Effector memory CD8-positive, alpha-beta T cell (primary cell): Measurements from ENCODE around the gene PROM1.

ENCODE experiments used
- ATAC-seq: fragments of 150-1000 bp; cut with Tn5 transposase; replicated peaks from 2 replicates; pipeline ENCODE4 v1.10.0; 2021; ENCODE audit warnings: mild to moderate bottlenecking, moderate library complexity
- DNase-seq, 3 experiments: peaks; one replicate each; pipeline ENCODE4 v3.0.0; 2021
- H3K27ac Mint-ChIP-seq, 2 donors: one replicate each; pipeline ENCODE4 v1.8.0; 2022; ENCODE audit warnings: mild to moderate bottlenecking in 2 of 2, mixed read lengths in 2 of 2, moderate library complexity in 2 of 2
- H3K27me3 Mint-ChIP-seq, 2 donors: one replicate each; pipeline ENCODE4 v1.8.0; 2022; ENCODE audit warnings: mixed read lengths in 2 of 2
- H3K36me3 Mint-ChIP-seq: one replicate; pipeline ENCODE4 v1.8.0; 2022; ENCODE audit warnings: mild to moderate bottlenecking, moderate library complexity, mixed read lengths; ENCODE audit not compliant: insufficient read depth
- H3K4me1 Mint-ChIP-seq, 2 donors: one replicate each; pipeline ENCODE4 v1.8.0; 2022; ENCODE audit warnings: low read depth in 2 of 2, mixed read lengths in 2 of 2
- H3K4me3 Mint-ChIP-seq, 2 donors: one replicate each; pipeline ENCODE4 v1.8.0; 2022; ENCODE audit warnings: mild to moderate bottlenecking in 2 of 2, mixed read lengths in 2 of 2, moderate library complexity in 2 of 2
- H3K9me3 Mint-ChIP-seq, 2 donors: one replicate each; pipeline ENCODE4 v1.8.0; 2022; ENCODE audit warnings: mixed read lengths in 2 of 2

PROM1 gene

GRCh38 chr4:16067515-16067914, 16.3 kb downstream of the PROM1 start:
- no peak for ATAC-seq
- peaks cover 54 to 55% of the 10 kb centered on the region in 2 donors for H3K27me3 Mint-ChIP-seq
- no peak overlapping the region for H3K4me3 Mint-ChIP-seq
- no peaks in the 10 kb centered on the region for H3K4me1 Mint-ChIP-seq
- no peaks in the 10 kb centered on the region for H3K9me3 Mint-ChIP-seq
- H3K36me3 Mint-ChIP-seq = no peaks in the 10 kb centered on the region
- no peak for DNase-seq
- no peak overlapping the region for H3K27ac Mint-ChIP-seq

GRCh38 chr4:16066586-16067128, 17.2 kb downstream of the PROM1 start:
- DNase-seq = no peak
- Mint-ChIP-seq H3K27ac (no peak overlapping the region), H3K4me1 (no peaks in the 10 kb centered on the region), H3K27me3 (peaks cover 51 to 52% of the 10 kb centered on the region in 2 donors), H3K36me3 (no peaks in the 10 kb centered on the region), H3K4me3 (no peak overlapping the region), H3K9me3 (no peaks in the 10 kb centered on the region)
- no peak for ATAC-seq

- Mint-ChIP-seq H3K9me3 (no peaks in the 10 kb centered on the region), H3K4me1 (no peaks in the 10 kb centered on the region), H3K27me3 (peaks cover 40 to 48% of the 10 kb centered on the region in 2 donors), H3K27ac (no peak overlapping the region), H3K36me3 (no peaks in the 10 kb centered on the region), H3K4me3 (no peak overlapping the region)
- no peak for ATAC-seq
- DNase-seq = no peak
Measured at GRCh38 chr4:16065066-16065465, 18.8 kb downstream of the PROM1 start.

GRCh38 chr4:16062601-16063000, 21.2 kb downstream of the PROM1 start:
- Mint-ChIP-seq H3K9me3 (no peaks in the 10 kb centered on the region), H3K27ac (no peak overlapping the region), H3K27me3 (peaks cover 32 to 45% of the 10 kb centered on the region in 2 donors), H3K36me3 (no peaks in the 10 kb centered on the region), H3K4me1 (no peaks in the 10 kb centered on the region), H3K4me3 (no peak overlapping the region)
- no peak for DNase-seq
- ATAC-seq = no peak

GRCh38 chr4:16056681-16057385, 27.0 kb downstream of the PROM1 start:
- no peaks in the 10 kb centered on the region for H3K4me1 Mint-ChIP-seq
- no peak overlapping the region for H3K27ac Mint-ChIP-seq
- ATAC-seq (no peak), DNase-seq (no peak)
- H3K36me3 Mint-ChIP-seq = no peaks in the 10 kb centered on the region
- peaks cover 57 to 69% of the 10 kb centered on the region in 2 donors for H3K27me3 Mint-ChIP-seq
- H3K9me3 Mint-ChIP-seq = no peaks in the 10 kb centered on the region
- no peak overlapping the region for H3K4me3 Mint-ChIP-seq

GRCh38 chr4:16055873-16056272, 27.9 kb downstream of the PROM1 start:
- Mint-ChIP-seq H3K4me3 (no peak overlapping the region), H3K27me3 (peaks cover 60 to 64% of the 10 kb centered on the region in 2 donors)

GRCh38 chr4:16055471-16055870, 28.4 kb downstream of the PROM1 start:
- no peaks in the 10 kb centered on the region for H3K9me3 Mint-ChIP-seq
- H3K4me1 Mint-ChIP-seq = no peaks in the 10 kb centered on the region
- peaks cover 60 to 66% of the 10 kb centered on the region in 2 donors for H3K27me3 Mint-ChIP-seq
- no peak overlapping the region for H3K4me3 Mint-ChIP-seq
- no peak overlapping the region for H3K27ac Mint-ChIP-seq
- ATAC-seq (no peak), DNase-seq (no peak)
- no peaks in the 10 kb centered on the region for H3K36me3 Mint-ChIP-seq

More at GRCh38 chr4:16055873-16056272, 27.9 kb downstream of the PROM1 start:
- ATAC-seq (no peak), DNase-seq (no peak)
- Mint-ChIP-seq H3K4me1 (no peaks in the 10 kb centered on the region), H3K27ac (no peak overlapping the region), H3K36me3 (no peaks in the 10 kb centered on the region), H3K9me3 (no peaks in the 10 kb centered on the region)

- ATAC-seq (no peak), DNase-seq (no peak)
- no peak overlapping the region for H3K4me3 Mint-ChIP-seq
- H3K27ac Mint-ChIP-seq = no peak overlapping the region
- H3K4me1 Mint-ChIP-seq = no peaks in the 10 kb centered on the region
- H3K27me3 Mint-ChIP-seq = peaks cover 55 to 60% of the 10 kb centered on the region in 2 donors
- H3K9me3 Mint-ChIP-seq = no peaks in the 10 kb centered on the region
- no peaks in the 10 kb centered on the region for H3K36me3 Mint-ChIP-seq
Measured at GRCh38 chr4:16052939-16053338, 30.9 kb downstream of the PROM1 start.

- no peak overlapping the region for H3K27ac Mint-ChIP-seq
- no peaks in the 10 kb centered on the region for H3K9me3 Mint-ChIP-seq
- H3K4me3 Mint-ChIP-seq = no peak overlapping the region
- H3K27me3 Mint-ChIP-seq = peaks cover 46 to 58% of the 10 kb centered on the region in 2 donors
- ATAC-seq = no peak
- no peak for DNase-seq
- no peaks in the 10 kb centered on the region for H3K36me3 Mint-ChIP-seq
- H3K4me1 Mint-ChIP-seq = no peaks in the 10 kb centered on the region
Measured at GRCh38 chr4:16051980-16052379, 31.8 kb downstream of the PROM1 start.

- Mint-ChIP-seq H3K9me3 (no peaks in the 10 kb centered on the region), H3K4me1 (no peaks in the 10 kb centered on the region), H3K27me3 (peaks cover 38 to 50% of the 10 kb centered on the region in 2 donors), H3K27ac (no peak overlapping the region), H3K4me3 (no peak overlapping the region), H3K36me3 (no peaks in the 10 kb centered on the region)
- ATAC-seq (no peak), DNase-seq (no peak)
Measured at GRCh38 chr4:16051132-16051531, 32.7 kb downstream of the PROM1 start.

- Mint-ChIP-seq H3K27ac (no peak overlapping the region), H3K4me3 (no peak overlapping the region), H3K4me1 (no peaks in the 10 kb centered on the region), H3K9me3 (no peaks in the 10 kb centered on the region), H3K36me3 (no peaks in the 10 kb centered on the region), H3K27me3 (peaks cover 33 to 45% of the 10 kb centered on the region in 2 donors)
- no peak for DNase-seq
- ATAC-seq = no peak
Measured at GRCh38 chr4:16050669-16051068, 33.2 kb downstream of the PROM1 start.

GRCh38 chr4:16048619-16049419, 35.0 kb downstream of the PROM1 start:
- Mint-ChIP-seq H3K27ac (no peak overlapping the region), H3K27me3 (peaks cover 17 to 37% of the 10 kb centered on the region in 2 donors), H3K4me3 (no peak overlapping the region), H3K9me3 (no peaks in the 10 kb centered on the region), H3K4me1 (no peaks in the 10 kb centered on the region), H3K36me3 (no peaks in the 10 kb centered on the region)
- ATAC-seq = no peak
- DNase-seq = no peak

GRCh38 chr4:16045687-16046086, 38.1 kb downstream of the PROM1 start:
- no peaks in the 10 kb centered on the region for H3K36me3 Mint-ChIP-seq
- no peak overlapping the region for H3K27ac Mint-ChIP-seq
- H3K9me3 Mint-ChIP-seq = no peaks in the 10 kb centered on the region
- H3K4me3 Mint-ChIP-seq = no peak overlapping the region
- peaks cover 14 to 35% of the 10 kb centered on the region in 2 donors for H3K27me3 Mint-ChIP-seq
- ATAC-seq (no peak), DNase-seq (no peak)
- no peaks in the 10 kb centered on the region for H3K4me1 Mint-ChIP-seq
